WERI-Rb-1 (cell line): ENCODE results near the gene AHI1.
A peak's percentile ranks its signal among the peaks of the same experiment; 100 is the strongest.

Experiments used
- DNase-seq: peaks from one replicate; pipeline ENCODE4 v3.0.0-alpha.2; 2020
- H3K27ac ChIP-seq: fragments of 250-450 bp; sonication (Bioruptor Pico); 2 replicates; pipeline ENCODE4 v1.5.1; 2020; ENCODE audit warnings: mild to moderate bottlenecking, moderate library complexity
- H3K27me3 ChIP-seq: fragments of 250-450 bp; sonication (Bioruptor Pico); 2 replicates; pipeline ENCODE4 v1.5.1; 2021; ENCODE audit warnings: mild to moderate bottlenecking, low read depth, moderate library complexity; ENCODE audit not compliant: insufficient read depth, severe bottlenecking
- H3K36me3 ChIP-seq: fragments of 250-450 bp; sonication (Bioruptor Pico); 2 replicates; pipeline ENCODE4 v1.5.1; 2020; ENCODE audit warnings: mild to moderate bottlenecking, moderate library complexity
- H3K4me3 ChIP-seq: 2 replicates; pipeline ENCODE4 v1.5.1; 2011; ENCODE audit warnings: low read depth, mild to moderate bottlenecking, control low read depth, low read length
- H3K9me3 ChIP-seq: fragments of 250-450 bp; sonication (Bioruptor Pico); 2 replicates; pipeline ENCODE4 v1.5.1; 2021; ENCODE audit warnings: mild to moderate bottlenecking, moderate library complexity; ENCODE audit not compliant: severe bottlenecking
- CTCF ChIP-seq: IDR thresholded peaks from 2 replicates; pipeline ENCODE4 v1.5.1; 2011; ENCODE audit warnings: low read depth, mild to moderate bottlenecking, control low read depth, inconsistent platforms, low read length

AHI1 gene

GRCh38 chr6:135497412-135498184 is at the start of gene AHI1:
TSS of gene AHI1 (minus strand) at chr6:135497740. CDS start at chr6:135492237, 5,503 bp downstream.
- no peak for TF ChIP-seq CTCF
- H3K27ac ChIP-seq, result peak within 1 kb of the TSS; percentile 97

GRCh38 chr6:135546680-135547418 is 49.3 kb upstream of the AHI1 start:
- H3K27ac ChIP-seq, result no peak overlapping the region
- no peaks in the 10 kb centered on the region for H3K36me3 ChIP-seq
- H3K9me3 ChIP-seq, result no peaks in the 10 kb centered on the region
- no peaks in the 10 kb centered on the region for H3K27me3 ChIP-seq
- no peak for DNase-seq
- TF ChIP-seq CTCF, result no peak
- no peak overlapping the region for H3K4me3 ChIP-seq

More at GRCh38 chr6:135497412-135498184, at the start of gene AHI1:
- H3K36me3 ChIP-seq, result peaks cover 22% of the 10 kb centered on the region
- no peaks in the 10 kb centered on the region for H3K9me3 ChIP-seq
- H3K4me3 ChIP-seq, result peak within 1 kb of the TSS; percentile 75
- DNase-seq, result peak; percentile 95
- no peaks in the 10 kb centered on the region for H3K27me3 ChIP-seq

- DNase-seq, result no peak
- no peak overlapping the region for H3K4me3 ChIP-seq
- H3K27ac ChIP-seq, result no peak overlapping the region
- H3K9me3 ChIP-seq, result no peaks in the 10 kb centered on the region
- no peaks in the 10 kb centered on the region for H3K27me3 ChIP-seq
- no peak for TF ChIP-seq CTCF
- H3K36me3 ChIP-seq, result no peaks in the 10 kb centered on the region
Observed at GRCh38 chr6:135546206-135546605, 48.7 kb upstream of the AHI1 start.

- TF ChIP-seq CTCF, result no peak
- no peak for DNase-seq
- H3K4me3 ChIP-seq, result no peak overlapping the region
- H3K27me3 ChIP-seq, result no peaks in the 10 kb centered on the region
- H3K36me3 ChIP-seq, result no peaks in the 10 kb centered on the region
- H3K9me3 ChIP-seq, result no peaks in the 10 kb centered on the region
- H3K27ac ChIP-seq, result no peak overlapping the region
Observed at GRCh38 chr6:135540207-135540840, 42.8 kb upstream of the AHI1 start.

GRCh38 chr6:135537741-135538301 is 40.3 kb upstream of the AHI1 start:
- no peaks in the 10 kb centered on the region for H3K36me3 ChIP-seq
- H3K27me3 ChIP-seq, result no peaks in the 10 kb centered on the region
- H3K9me3 ChIP-seq, result no peaks in the 10 kb centered on the region
- H3K27ac ChIP-seq, result no peak overlapping the region
- H3K4me3 ChIP-seq, result no peak overlapping the region
- DNase-seq, result no peak
- TF ChIP-seq CTCF, result no peak
